Stimulated activated CD4-positive, alpha-beta T cell treated with anti-CD3 and anti-CD28 coated beads, Interleukin-2, amount 100 ng/mL, for 4 hours (primary cell): ENCODE data around the gene UNC119.
A peak's percentile ranks its signal among the peaks of the same experiment; 100 is the strongest.

Source experiments
- DNase-seq: peaks from one replicate; pipeline ENCODE4 v3.0.0-alpha.2; 2020; ENCODE audit warnings: low read depth

The UNC119 gene

DNA sequence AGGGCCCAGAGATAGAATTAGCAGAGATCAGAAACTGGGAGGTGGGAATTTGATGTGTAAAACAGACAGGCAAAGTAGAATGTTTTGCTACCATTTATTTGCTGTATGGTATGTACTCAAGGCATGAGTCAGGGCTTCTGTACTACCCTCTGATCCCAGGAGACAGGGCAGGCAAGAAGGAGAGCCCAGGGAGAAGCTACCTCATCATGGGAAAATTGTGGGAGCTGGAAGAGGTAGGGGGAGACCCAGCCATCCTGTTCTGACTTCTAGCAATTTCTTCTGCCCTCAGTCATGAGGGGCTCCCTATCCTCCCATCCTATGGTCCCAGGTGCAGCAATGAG is 20.6 kb upstream of the UNC119 start:
- no peak for DNase-seq

DNA sequence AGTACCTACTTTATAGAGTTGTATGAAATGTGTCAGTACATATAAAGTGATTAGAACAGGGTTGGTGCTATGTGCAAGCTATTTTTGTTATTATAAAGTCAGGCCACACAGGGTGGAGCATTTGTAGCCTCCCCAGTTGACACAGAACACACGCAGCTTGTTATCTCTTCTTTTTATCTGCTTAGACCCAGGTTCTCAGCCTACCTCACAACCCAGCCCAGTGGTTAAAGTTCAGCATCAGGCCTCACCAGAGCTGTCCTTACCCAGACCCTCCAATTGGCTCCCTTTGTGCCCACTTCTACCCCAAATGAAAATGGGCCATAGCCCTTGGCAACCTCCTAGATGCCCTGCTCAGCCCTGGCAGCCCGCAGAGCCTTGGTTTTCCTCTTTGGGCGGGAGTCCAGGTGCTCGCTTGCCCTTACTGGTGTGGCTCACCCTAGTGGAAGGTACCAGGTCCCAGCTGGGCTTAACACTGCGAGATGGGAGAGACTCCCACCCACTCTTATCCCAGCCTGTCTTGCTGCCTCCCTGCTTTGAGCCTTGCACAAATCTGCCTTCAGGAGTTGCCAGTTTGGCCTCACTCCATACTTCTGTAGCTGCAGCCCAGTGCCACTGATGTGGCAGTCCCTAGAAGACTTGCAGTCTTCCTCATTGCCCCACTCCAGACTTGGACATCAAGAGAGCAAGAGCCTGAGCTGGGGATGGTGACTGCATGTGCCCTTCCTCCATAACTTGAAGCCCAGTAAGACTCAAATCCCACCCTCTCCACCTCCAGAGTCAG is 20.0 kb upstream of the UNC119 start:
- DNase-seq = no peak

DNA sequence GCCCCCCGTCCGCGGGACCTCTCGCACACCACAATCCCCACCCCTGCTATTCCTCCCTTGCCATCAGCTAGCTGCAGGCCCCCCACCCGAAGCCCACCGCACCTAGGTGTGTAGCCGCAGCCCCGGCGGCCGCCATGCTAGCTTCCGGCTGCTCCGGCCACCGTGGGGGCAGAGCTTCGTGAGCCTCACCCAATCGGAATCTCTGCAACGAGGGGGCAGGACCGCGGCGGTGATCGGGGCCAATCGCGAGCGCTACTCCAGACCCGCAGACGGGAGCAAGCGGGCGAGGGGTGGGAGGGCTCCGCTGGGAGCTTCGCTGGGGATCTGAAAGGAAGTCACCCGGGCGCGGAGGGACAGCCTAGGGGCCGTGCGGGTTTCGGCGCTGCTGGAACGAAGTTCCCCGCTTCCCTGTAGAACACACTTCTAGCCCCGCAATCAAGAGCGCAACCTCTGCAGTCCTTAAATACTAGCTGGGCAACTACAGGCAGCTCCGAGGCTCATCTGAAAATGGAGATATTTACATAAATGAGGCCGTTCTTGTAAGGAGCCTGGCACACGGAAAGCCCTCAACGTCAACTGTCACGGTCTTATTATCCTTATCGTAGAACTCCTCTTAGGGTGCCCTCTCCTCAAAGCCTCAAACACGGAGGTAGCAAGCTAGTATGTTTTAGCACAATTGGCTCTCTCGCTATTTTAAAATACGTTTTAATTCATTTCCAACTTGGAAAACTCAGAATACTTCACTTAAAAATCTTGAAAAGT is 19.1 kb upstream of the UNC119 start, which contains the start of gene PIGS:
TSS of gene PIGS (minus strand) at position 164 of the 762 bp plus-strand sequence. CDS start at position 136, 28 bp downstream.
- peak; percentile 85 for DNase-seq

DNA sequence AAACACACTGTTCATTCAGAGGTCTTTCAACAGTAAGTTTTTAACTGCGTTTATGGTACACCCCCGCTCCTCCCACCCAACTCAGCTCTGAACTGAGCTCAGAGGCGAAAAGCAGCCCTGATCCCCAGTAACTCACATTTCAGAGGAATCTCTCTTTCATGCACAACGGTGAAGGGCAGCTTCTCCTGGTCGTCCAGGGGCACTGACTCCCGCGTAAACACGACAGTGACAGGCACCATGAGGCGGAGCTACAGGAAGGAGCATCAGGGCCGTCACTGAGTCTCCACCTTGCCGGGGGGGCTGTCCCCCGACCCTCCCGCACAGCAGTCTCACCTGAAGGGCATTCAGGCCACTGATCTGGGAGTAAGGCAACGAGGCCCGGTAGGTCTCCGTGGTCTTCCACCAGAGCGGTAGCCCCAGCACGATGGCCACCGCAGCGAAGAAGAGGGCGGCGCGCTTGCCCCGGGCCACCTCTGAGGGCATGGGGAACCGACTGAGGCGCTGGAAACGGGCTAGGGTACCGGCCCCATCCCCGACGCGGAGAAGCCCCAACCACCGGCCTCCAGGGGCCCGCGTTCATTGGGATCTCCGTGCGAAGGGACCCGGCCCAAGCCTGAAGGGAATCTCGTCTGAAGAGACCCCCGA is 18.4 kb upstream of the UNC119 start:
- peak; percentile 13 for DNase-seq

DNA sequence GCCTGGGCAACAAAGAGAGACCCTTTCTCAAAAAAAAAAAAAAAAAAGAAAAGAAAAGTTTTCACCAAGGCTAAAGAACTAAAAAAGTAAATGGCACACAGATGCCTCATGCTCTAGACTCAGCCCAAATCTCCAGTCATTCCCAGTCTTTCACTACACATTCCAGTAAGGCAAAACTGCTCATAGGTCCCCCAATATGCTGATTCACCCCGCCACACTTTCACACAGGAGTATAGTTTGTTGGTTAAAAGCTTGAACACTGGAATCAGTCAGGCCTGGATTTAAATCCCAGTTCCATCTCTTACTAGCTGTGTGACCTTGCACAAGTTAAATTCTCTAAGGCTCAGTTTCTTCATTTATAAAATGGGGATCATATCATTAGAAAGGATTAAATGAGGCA is 17.0 kb upstream of the UNC119 start:
- DNase-seq = no peak

DNA sequence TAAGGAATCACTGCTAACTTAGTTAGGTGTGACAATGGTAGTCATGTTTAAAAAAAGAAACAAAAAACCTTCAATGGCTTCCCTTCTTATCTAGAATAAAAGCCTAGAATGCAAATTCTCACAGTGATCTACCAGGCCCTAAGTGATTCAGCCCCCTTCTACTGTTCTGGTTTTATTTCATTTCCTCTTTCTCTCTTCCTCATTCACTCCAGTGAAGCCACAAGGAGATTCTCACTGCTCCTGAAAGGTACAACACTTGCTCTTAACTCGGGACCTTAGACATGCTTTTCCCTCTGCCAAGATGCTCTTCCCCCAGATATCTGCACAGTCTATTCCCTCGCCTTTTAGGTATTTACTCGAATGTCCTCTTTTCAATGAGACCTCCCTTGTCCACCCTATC is 15.2 kb upstream of the UNC119 start:
- DNase-seq = no peak

DNA sequence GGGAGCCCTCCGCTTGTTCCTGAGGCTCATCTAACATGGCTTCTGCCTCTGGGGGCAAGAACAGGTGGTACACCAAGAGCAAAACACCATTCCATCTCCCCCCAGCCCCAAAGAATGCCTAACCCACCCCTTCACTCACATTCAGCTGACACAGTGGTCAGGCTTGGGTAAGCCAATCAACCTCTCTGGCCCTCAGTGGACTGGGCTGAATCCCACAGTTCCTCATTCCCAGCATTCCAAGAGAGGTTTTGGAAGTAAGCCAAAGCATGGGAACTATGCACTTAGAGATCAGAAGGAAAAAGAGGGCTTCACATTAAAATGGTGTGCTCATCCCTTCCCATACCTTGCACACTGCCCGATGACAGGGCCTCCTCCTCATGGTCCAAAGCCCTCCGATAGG is 11.1 kb upstream of the UNC119 start:
- DNase-seq = no peak

DNA sequence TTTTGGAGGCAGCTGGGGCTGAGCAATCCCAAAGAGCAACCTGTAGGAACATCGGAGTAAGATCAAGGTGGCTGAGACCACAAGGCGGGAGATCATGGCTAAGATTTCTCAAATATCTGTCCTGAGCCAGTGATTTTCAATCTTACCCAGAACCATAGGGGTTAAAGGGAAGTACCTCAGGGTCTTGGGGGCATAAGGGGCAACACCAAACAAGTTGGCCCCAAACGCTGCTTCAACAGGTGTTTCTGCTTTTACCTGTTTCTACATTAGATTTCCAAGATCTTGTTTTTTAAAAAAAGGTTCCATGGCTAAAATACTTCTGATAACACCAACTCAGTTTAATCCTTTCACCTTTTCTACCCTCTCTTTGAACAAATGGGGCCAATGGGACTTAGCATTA is 2.6 kb upstream of the UNC119 start:
- DNase-seq = no peak

DNA sequence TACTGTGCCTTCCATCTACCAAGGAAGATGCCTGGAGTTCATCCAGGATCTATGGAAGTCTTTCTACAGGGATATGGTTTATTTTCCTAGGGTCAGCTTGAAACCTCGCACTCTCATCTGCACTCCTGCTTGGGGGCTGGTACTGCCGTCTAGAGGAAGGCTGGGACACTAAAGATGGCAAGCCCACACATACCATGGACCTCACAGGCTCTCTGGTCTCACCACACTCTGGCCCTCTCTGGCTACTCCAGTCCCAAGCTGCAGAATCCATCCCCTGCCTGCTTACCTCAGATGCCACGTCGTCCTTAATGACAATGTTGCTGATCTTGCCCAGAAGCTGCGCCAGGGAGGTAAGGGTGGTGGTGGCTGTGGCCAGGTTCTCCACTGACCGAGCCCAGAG is 2.1 kb upstream of the UNC119 start:
- no peak for DNase-seq

DNA sequence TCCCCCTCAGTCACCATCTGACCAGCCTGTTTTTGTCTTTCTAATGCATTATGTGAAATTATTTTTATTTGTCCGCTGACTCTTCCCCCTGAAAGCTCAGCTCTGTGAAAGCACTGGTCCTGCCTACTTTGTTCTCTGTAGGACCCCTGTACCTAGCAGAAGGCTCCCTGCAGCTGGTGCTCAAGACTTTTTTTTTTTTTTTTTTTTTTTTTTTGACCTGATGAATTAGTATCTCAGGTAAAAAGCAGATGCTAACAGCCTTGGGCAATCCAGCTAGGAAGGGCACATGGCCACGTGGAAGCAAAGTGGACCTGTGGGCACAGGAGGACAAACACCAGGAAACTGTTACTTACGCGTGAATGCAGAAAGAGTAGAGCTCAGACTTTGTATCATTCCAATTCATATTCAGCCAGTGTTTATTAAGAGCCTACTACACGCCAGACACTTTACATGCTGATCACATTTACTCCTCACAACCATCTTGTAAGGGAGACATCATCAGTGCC is 629 bp upstream of the UNC119 start:
- DNase-seq = no peak

DNA sequence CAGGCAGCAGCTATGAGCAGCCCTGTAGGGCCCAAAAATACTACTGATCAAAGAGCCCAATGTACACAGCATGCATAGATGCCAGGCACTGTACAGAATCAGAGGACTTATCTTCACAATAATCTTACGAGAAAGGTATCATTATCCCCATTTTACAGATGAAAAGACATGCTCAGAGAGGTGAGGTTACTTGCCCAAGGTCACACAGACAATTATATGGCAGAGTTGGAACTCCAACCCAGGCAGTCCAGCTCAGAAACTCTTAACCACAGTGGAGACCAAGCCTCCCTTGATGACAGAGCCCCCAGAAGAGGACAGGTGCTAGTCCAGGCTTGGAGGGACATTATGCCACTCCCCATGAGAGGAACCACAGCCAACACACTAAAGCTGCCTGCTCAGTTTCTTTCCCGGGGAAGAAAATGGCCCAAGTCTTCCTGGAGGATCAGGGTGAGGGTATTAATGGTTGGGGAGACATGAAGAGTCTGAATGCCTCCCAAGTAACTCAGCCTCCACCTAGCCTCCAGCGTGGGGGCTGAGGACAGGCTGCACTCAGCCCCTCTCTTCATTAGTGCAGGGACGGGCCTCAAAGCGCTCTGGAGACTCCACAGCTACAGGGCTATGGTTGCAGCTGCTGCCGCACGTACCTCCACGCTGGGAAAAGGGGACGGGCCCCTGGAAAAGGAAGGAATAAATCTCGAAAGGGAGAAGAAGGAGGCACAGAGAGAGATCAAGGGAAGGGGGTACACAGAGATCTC is 826 bp downstream of the UNC119 start:
- DNase-seq = no peak

DNA sequence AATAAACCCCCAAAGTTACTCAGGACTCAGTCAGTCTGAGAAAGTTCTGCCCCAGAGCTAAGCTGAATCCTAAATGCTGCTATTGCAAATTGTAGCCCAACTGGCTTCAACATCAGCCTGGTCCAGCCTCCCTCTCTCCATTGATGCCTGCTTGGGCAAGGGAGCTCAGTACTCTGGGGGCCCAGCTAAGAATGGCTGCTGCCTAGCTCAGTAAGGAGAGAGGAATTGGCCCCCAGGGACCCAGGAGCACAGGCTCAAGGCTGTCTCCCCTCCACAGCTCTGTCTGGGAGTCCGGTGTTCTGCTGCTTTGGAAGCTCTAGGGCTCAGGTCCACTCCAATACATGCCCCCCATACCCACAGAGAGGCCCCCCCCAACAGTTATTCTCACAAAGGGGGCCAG is 1.6 kb downstream of the UNC119 start:
- DNase-seq = no peak

DNA sequence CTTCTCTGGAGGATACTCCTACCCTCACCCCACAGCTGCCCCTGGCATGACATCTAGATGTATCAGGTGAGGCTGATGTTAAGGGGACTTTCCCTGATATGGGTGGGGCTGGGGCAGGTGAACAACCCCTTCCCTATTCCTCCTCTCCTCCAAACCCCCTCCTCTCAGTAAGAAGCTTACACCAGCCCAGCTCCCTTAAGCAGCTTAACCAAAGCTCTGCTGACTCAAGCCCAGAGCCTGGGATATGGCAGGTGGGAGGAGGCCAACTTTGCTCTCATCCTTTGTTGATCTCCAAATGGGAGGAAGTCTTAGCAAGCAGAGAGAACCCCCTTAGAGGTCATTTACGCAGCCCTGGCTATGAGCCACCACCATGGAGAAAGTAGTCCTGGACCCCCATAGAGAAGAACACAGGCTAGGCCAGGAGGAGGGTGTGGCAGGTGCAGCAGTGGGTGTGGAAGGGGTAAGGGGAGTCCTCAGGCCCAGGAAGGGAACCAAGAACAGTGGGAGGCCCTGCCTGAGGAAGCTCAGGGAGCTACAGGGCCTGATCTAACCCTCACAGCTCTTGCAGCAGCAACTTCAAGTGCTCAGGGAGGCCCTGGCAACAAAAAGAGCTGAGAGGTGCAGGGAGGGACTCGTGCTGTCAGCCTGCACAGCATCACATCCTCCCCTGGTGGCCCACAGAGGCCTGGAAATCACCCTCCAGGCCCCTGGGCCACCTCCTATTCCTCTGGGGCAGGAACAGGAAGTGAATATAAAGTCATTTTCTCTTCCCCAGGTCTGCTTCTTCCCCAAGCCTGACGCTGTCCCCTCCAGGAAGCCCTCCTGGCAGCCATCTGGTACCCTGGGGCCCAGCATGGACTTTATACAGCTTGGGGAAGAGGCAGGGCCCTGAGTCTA is 2.9 kb downstream of the UNC119 start:
- DNase-seq = peak; percentile 19

DNA sequence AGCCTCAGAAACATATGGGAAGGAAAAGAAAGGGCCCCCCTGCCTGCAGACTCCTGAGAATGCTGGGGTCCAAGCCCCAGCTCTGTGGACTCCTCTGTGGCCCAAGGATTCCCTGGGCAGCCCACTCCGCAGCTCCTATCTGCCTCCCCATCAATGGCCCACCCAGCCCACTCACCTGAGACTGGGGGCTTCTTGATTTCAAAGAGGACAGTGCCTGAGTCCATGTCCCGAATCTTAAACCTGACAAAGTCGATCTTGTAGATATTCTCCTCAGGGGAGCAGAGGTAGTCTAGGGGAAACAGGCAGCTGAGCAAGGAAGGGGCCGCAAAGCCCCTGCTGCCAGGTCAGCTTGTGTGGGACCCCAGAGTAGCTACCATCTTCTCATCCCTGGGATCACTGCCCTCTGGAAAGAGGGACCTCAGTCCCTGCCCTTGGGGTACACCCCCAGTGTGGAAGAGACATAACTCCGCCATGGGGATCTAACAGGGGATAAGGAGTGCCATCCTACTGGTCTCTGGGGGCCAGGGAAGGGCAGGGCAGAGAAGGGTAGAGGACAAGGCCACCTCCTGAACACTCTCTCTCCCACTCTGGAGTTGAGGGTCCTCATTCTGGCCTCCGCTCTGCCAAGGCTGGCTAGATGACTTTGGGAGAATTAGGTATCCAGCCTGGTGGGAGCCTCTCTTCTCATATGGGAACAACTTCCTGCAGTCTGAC is 3.9 kb downstream of the UNC119 start:
- no peak for DNase-seq

DNA sequence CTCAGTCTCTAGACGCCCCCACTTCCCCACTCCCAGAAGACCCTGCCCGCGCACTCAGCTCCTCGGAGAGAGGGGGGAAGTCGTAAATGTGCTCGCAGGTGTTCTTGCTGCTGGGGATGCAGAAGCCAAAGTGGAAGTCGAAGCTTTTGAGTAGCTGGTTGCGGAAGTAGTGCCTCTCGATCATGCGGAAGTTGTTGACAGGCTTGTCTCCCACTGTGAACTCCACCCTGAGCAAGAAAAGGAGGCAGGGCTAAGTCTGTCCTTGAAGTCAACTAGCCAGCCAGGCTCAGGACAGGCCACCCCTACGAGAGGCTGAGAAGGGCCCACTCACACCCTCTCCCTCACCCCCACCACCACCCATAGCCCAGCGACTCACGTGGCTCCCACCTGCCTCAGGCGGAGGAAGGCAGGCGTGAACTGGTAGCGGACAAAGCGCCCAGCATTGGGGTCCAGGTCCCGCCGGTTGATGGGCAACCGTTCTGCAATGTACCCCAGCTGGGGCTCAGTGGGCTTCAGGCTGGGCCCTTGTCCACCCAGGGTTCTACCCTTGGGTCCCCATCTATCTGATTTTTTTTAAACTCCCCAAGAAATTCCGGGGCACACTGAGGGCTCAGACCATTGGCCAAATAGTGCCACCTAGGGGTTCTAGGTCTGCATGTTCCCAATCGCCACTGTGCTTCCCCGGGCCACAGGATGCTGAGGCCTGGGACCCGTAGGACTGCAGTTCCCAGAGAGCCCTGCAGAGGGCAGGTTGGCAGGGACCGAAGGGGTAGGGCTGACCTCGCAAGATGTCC is 4.6 kb downstream of the UNC119 start:
- peak; percentile 44 for DNase-seq

DNA sequence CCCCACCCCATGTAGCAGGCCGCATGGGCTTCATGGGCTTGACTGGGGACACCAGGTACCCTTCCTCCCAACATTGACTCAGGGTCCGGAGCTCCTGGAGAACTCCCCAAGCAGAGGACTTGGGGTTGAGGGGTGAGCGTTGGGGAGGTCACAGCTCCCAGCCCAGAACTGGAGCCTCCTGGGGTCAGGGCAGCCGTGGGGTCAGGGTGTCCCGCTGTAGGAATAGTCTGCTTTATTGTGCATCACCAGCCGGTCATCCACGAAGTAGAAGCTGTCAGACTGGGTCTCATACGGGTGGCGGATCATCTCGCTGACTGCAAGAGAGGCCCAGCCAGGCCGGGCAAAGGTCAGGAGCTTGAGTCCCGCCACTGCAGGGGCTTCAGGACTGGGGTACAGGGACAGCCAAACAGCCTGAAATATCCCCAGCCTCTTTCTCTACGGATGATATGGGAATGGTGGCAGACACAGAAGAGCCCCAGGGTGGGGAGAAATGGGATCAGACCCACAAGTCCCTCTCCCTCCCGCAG is 5.3 kb downstream of the UNC119 start:
- no peak for DNase-seq

DNA sequence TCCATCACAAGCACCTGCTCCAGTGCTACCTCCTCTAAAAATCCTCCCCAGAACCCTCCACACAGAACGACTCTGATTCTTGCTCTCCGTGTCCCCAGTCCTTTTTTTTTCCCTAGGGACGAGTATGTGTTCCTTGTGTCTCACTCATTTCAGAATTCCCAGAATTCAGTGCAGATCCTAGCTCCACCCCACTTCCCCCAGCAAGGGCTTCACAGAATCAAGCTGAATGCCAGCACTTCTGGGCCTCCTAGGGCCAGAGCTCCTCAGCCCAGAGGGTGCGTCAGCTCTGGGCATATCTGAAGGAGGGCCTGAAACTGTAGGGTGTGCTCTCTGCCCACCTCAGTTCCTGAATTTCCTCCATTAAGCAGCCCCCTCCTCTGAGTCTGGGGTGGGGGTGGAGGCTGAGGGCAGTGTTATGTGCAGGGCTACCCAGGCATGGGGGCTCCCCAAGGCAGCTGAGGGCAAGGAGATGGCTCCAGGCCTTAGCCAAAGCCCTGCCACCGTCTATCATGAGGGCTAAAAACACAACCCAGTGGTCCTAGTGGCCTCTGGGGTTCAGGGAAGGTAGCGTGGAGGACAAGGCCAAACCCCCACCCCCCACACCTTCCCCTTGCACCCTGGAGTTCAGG is 6.5 kb downstream of the UNC119 start:
- no peak for DNase-seq

DNA sequence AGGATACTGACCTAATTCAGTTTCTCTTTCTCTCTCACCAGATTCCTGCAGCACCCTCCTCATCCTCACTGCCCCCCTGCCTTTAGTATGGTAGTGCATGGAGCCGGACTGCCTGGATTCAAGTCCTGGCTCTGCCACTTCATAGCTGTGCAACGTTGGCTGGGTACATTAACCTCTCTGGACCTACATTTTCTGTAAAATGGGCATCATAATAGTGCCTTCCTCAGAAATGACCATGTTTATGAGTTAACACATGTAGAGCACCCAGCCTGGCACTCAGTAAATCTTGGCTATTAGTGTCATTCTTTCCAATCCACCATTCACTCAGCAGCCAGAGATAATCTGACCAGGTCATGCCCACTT is 7.3 kb downstream of the UNC119 start:
- no peak for DNase-seq
